ENCODE results near the gene CMC2.

DNA sequence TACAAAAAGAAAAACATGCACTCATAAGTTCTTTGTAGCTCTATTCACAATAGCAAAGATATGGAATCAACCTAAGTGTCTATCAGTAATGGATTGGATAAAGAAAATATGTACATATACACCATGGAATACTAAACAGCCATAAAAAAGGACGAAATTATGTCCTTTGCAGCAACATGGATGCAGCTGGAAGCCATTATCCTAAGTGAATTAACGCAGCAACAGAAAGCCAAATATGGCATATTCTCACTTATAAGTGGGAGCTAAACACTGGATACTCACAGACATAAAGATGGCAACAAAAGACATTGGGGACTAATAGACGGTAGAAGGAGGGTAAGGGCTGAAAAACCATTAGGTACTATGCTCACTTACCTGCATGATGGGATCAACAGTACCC lies 5.8 kb downstream of the CMC2 start:
- no peak for TF ChIP-seq POLR2A (IDR thresholded peaks at IDR 0.05)
- TF ChIP-seq EP300 (IDR thresholded peaks at IDR 0.05), result no peak
- TF ChIP-seq, protein P1, sequence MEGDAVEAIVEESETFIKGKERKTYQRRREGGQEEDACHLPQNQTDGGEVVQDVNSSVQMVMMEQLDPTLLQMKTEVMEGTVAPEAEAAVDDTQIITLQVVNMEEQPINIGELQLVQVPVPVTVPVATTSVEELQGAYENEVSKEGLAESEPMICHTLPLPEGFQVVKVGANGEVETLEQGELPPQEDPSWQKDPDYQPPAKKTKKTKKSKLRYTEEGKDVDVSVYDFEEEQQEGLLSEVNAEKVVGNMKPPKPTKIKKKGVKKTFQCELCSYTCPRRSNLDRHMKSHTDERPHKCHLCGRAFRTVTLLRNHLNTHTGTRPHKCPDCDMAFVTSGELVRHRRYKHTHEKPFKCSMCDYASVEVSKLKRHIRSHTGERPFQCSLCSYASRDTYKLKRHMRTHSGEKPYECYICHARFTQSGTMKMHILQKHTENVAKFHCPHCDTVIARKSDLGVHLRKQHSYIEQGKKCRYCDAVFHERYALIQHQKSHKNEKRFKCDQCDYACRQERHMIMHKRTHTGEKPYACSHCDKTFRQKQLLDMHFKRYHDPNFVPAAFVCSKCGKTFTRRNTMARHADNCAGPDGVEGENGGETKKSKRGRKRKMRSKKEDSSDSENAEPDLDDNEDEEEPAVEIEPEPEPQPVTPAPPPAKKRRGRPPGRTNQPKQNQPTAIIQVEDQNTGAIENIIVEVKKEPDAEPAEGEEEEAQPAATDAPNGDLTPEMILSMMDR (IDR thresholded peaks at IDR 0.05), result no peak

All from ovary (tissue), 3 donors.